A673 (cell line): ENCODE data around the gene ADAMTS14. TPM values are rescaled to one million over a fixed set of nuclear protein-coding genes. Genes with fewer than 3 reads are reported as not detected.

Source experiments
- BruUV-seq: library from RNA; stranded (reverse); fragments of 400-500 nt; replicated peaks from 2 replicates; lab custom pipeline; 2021; lab: Mats Ljungman, UMichigan
- CTCF ChIA-PET: fragments of 300-600 bp; sonication (Branson Sonifier 250); formaldehyde crosslinking; loops from one replicate; lab custom pipeline; 2022; ENCODE audit warnings: antibody characterized with exemption; lab: Charles Lee
- POLR2A ChIA-PET: fragments of 300-600 bp; sonication (Branson Sonifier 250); formaldehyde crosslinking; loops from one replicate; lab custom pipeline; 2022; ENCODE audit warnings: antibody characterized with exemption; ENCODE audit not compliant: low non-redundant PET; lab: Charles Lee
- DNase-seq: peaks from one replicate; pipeline ENCODE4 v3.0.0-alpha.2; 2015; ENCODE audit warnings: low spot score
- H3K27ac ChIP-seq: fragments of 200-600 bp; sonication (generic); 2 replicates; pipeline ENCODE4 v1.5.1; 2016; ENCODE audit warnings: mixed run types, low read depth, mild to moderate bottlenecking, mixed read lengths, antibody characterized with exemption, low read length; ENCODE audit not compliant: poor library complexity, severe bottlenecking
- H3K27me3 ChIP-seq: fragments of 200-600 bp; sonication (generic); replicated peaks from 2 replicates; pipeline ENCODE4 v1.6.1; 2017; ENCODE audit warnings: mixed run types, low read depth, mild to moderate bottlenecking, mixed read lengths, antibody characterized with exemption, low read length; ENCODE audit not compliant: insufficient read depth, poor library complexity
- H3K36me3 ChIP-seq: fragments of 200-600 bp; sonication (generic); 2 replicates; pipeline ENCODE4 v1.6.1; 2016; ENCODE audit warnings: mixed run types, mild to moderate bottlenecking, mixed read lengths, antibody characterized with exemption, low read length; ENCODE audit not compliant: insufficient read depth, poor library complexity, severe bottlenecking
- H3K4me1 ChIP-seq: fragments of 200-600 bp; sonication (generic); 2 replicates; pipeline ENCODE4 v1.6.1; 2017; ENCODE audit warnings: mixed run types, mild to moderate bottlenecking, mixed read lengths, antibody characterized with exemption, low read length; ENCODE audit not compliant: insufficient read depth, poor library complexity, severe bottlenecking
- H3K4me3 ChIP-seq: fragments of 200-600 bp; sonication (generic); 2 replicates; pipeline ENCODE4 v1.5.1; 2016; ENCODE audit warnings: low read depth, mixed run types, mild to moderate bottlenecking, mixed read lengths, low read length; ENCODE audit not compliant: poor library complexity, severe bottlenecking
- H3K9me3 ChIP-seq: fragments of 200-600 bp; sonication (generic); 2 replicates; pipeline ENCODE4 v1.6.1; 2016; ENCODE audit warnings: mixed run types, low read depth, mild to moderate bottlenecking, mixed read lengths, antibody characterized with exemption, low read length; ENCODE audit not compliant: poor library complexity, severe bottlenecking
- EZH2 ChIP-seq: fragments of 200-600 bp; sonication (generic); IDR thresholded peaks from 2 replicates; pipeline ENCODE4 v1.6.1; 2017; ENCODE audit warnings: borderline replicate concordance, low read depth, mild to moderate bottlenecking, mixed read lengths, antibody characterized with exemption, low read length; ENCODE audit not compliant: poor library complexity, severe bottlenecking
- intact Hi-C: fragments of 100-400 bp; cut with micrococcal nuclease; formaldehyde crosslinking; loops from one replicate; pipeline ENCODE4 v1.10.0; 2022; ENCODE audit not compliant: unreplicated experiment
- total RNA-seq: library from RNA; stranded (reverse); gene quantifications from 2 replicates; pipeline ENCODE4 v1.2.3, GENCODE V29; 2021
- TF ChIP-seq, protein P1 (sequence below): fragments of 300-800, 200-600 bp; sonication (generic); conservative IDR thresholded peaks from 2 replicates; pipeline ENCODE4 v1.5.1; 2017; ENCODE audit warnings: low read depth, mild to moderate bottlenecking, antibody characterized with exemption, low read length, moderate library complexity, mixed read lengths

ADAMTS14 gene
- total RNA-seq, 1 experiment from 2014 or later = 0.21 TPM

DNA sequence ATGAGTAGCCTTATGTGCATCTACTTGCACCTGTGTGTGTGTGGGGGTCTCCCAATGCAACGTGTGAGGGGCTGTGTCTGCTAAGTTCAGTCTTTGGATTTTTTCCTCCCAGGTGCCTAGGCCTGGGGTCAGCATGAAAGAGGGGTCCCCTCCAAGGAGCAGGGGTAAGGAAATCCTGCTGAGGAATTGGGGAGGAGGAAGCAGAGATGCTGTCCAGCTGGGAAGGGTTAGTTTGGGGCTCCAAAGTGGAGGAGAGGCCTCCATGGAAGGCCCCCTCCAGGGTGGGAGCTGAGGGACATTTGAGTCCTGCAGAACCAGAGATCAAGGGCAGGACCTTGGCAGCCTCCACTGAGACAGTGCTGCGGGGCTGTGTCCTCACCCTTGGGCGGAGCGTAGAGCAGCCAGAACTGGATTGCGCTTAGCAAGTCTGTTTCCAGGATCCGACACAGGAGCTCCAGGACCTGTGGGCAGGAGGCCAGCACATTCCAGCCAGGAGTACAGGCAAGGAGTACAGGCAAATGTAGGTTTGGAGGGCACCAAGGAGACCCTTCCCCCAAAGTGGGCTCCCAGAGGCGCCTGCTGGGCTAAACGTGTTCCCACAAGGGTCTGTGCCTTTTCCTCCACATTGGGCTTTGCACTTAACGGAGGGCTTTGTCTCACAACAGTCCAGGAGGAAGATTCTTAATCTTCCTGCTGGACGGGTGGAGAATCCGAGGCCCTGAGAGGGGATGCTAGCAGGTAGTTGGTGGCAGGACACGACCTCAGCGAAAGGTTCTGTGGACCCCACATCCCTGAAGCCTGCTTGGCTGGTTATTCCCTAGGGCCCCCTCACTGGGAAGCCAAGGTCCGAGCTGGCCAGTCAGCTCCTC lies 102.7 kb downstream of the ADAMTS14 start:
- no peak for DNase-seq
- H3K36me3 ChIP-seq = no peaks in the 10 kb centered on the region
- H3K4me1 ChIP-seq = no peaks in the 10 kb centered on the region
- TF ChIP-seq, protein P1, sequence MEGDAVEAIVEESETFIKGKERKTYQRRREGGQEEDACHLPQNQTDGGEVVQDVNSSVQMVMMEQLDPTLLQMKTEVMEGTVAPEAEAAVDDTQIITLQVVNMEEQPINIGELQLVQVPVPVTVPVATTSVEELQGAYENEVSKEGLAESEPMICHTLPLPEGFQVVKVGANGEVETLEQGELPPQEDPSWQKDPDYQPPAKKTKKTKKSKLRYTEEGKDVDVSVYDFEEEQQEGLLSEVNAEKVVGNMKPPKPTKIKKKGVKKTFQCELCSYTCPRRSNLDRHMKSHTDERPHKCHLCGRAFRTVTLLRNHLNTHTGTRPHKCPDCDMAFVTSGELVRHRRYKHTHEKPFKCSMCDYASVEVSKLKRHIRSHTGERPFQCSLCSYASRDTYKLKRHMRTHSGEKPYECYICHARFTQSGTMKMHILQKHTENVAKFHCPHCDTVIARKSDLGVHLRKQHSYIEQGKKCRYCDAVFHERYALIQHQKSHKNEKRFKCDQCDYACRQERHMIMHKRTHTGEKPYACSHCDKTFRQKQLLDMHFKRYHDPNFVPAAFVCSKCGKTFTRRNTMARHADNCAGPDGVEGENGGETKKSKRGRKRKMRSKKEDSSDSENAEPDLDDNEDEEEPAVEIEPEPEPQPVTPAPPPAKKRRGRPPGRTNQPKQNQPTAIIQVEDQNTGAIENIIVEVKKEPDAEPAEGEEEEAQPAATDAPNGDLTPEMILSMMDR = no peak
- TF ChIP-seq EZH2 = no peak
- no peaks in the 10 kb centered on the region for H3K27me3 ChIP-seq
- ChIA-PET CTCF (no interaction called here), POLR2A (no interaction called here)
- no peak overlapping the region for H3K27ac ChIP-seq
- intact Hi-C loops = no loop called here
- no peak overlapping the region for H3K4me3 ChIP-seq
- no TSS peak for BruUV-seq
- no peaks in the 10 kb centered on the region for H3K9me3 ChIP-seq

- Histone ChIP-seq H3K27ac (no peak overlapping the region), H3K4me1 (no peaks in the 10 kb centered on the region), H3K27me3 (no peaks in the 10 kb centered on the region), H3K36me3 (no peaks in the 10 kb centered on the region), H3K4me3 (no peak overlapping the region), H3K9me3 (no peaks in the 10 kb centered on the region)
- ChIA-PET POLR2A (no interaction called here), CTCF (no interaction called here)
- DNase-seq = no peak
- intact Hi-C loops = no loop called here
- TF ChIP-seq EZH2 = no peak
- TF ChIP-seq, protein P1 = no peak
- BruUV-seq = no TSS peak
These were observed 103.6 kb downstream of the ADAMTS14 start for GRCh38 chr10:70775679-70776454.

DNA sequence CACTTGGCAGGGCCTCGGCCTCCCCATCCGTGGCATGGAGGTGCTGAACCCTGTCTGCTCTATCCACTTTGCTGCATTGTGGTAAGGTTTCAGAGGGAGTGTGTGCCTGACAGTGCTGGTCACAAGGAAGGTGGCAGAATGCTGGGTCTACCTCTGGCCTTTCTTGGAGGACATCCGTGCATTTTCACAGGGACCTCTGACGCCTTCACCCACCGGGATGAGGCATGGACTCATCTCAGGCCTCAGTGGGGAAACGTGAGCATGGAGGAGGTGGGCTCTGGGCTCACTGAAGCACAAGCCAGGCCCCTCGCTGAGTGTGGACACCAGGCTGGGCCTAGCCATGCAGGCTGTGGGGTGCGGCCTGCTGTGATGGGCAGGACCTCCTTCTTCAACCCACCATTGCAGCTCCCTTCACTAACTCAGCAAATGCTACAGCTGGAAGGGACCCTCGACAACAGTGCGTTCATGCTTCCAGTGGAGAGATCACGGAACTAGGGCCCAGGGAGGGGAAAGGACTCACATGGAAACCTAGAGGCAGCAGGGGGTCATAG lies 104.2 kb downstream of the ADAMTS14 start:
- no peaks in the 10 kb centered on the region for H3K4me1 ChIP-seq
- ChIA-PET POLR2A (no interaction called here), CTCF (no interaction called here)
- BruUV-seq = no TSS peak
- TF ChIP-seq, protein P1 = no peak
- no peak for TF ChIP-seq EZH2
- H3K4me3 ChIP-seq = no peak overlapping the region
- intact Hi-C loops = no loop called here
- DNase-seq = no peak
- no peak overlapping the region for H3K27ac ChIP-seq
- H3K36me3 ChIP-seq = no peaks in the 10 kb centered on the region
- no peaks in the 10 kb centered on the region for H3K27me3 ChIP-seq
- H3K9me3 ChIP-seq = no peaks in the 10 kb centered on the region
